Urinary bladder (tissue), 4 donors: ENCODE measurements around the gene ANKRD24. TPM values are rescaled to one million over a fixed set of nuclear protein-coding genes. Genes with fewer than 3 reads are reported as not detected.
"Not testable (repeated sequence)": the region's sequence is repeated elsewhere in the genome, so short reads cannot be mapped to it uniquely, and the experiment has no call there.

Source experiments
- DNase-seq: peaks from one replicate; pipeline ENCODE4 v3.0.0-alpha.2; 2015; ENCODE audit errors: extremely low spot score
- H3K27ac ChIP-seq: one replicate; pipeline ENCODE4 v1.5.1; 2013; ENCODE audit warnings: low read depth, mild to moderate bottlenecking, moderate library complexity
- H3K36me3 ChIP-seq: one replicate; pipeline ENCODE4 v1.6.1; 2013; ENCODE audit warnings: mild to moderate bottlenecking, moderate library complexity; ENCODE audit not compliant: insufficient read depth
- H3K4me1 ChIP-seq: one replicate; pipeline ENCODE4 v1.6.1; 2013; ENCODE audit warnings: mild to moderate bottlenecking, moderate library complexity; ENCODE audit not compliant: insufficient read depth
- H3K4me3 ChIP-seq: one replicate; pipeline ENCODE4 v1.5.1; 2013; ENCODE audit warnings: low read depth, low read length
- WGBS: extraction: QIAGEN DNeasy Blood & Tissue Kit; methylation state at CpG from one replicate; pipeline ENCODE4 v1.1.7; 2013; 5-methylcytosine and 5-hydroxymethylcytosine counted together
- polyA plus RNA-seq: library from polyadenylated mRNA; stranded (reverse); fragments of 200-250 nt; gene quantifications from one replicate; pipeline ENCODE4 v1.2.3, GENCODE V29; 2013
- total RNA-seq: library from RNA; depleted of rRNA; stranded (reverse); fragments of >200 nt; gene quantifications from one replicate; pipeline ENCODE4 v1.2.3, GENCODE V29; 2014
- donor health status: healthy with polysubstance abuse.
- donor health status: healthy.

ANKRD24 gene
- total and polyA plus RNA-seq, 2 donors = 0.72 to 1.2 TPM

DNA sequence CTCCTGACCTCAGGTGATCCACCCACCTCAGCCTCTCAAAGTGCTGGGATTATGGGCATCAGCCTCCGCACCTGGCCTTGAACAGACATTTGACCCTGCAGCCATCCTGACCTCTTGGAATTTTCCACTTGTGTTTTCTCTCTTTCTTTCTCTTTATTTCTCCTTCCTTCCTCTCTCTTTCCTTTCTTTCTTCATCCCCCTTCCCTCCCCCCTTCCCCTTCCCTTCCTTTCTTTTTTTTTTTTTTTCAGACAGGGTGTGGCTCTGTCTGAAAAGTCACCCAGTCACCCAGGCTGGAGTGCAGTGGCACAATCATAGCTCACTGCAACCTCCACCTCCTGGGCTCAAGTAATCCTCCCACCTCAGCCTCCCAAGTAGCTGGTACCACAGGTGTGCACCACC is 36.0 kb downstream of the ANKRD24 start:
- not testable (repeated sequence) for DNase-seq, H3K27ac ChIP-seq, H3K4me3 ChIP-seq, H3K36me3 ChIP-seq, H3K4me1 ChIP-seq
- WGBS = 90% methylated on average over 1 of the region's 1 CpG

DNA sequence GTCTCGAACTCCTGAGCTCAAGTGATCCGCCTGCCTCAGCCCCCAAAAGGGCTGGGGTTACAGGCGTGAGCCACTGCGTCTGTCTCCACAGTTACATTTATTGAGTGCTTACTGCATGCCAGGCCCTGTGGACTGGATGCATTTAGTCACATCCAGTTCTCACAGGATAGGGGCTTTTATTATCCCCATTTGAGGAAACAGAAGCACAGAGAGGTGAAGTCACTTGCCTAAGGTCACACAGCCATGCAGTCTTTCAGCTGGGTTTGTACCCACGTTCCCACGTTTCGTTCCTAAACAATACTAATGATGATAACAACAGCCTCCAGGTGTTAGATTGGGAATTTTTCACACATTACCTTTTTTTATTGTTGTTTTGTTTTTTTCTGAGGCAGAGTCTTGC is 37.7 kb downstream of the ANKRD24 start:
- Histone ChIP-seq H3K4me1 (no peaks in the 10 kb centered on the region), H3K27ac (no peak overlapping the region), H3K36me3 (no peaks in the 10 kb centered on the region), H3K4me3 (no peak overlapping the region)
- no peak for DNase-seq
- WGBS = 92% methylated on average over 7 of the region's 7 CpGs

DNA sequence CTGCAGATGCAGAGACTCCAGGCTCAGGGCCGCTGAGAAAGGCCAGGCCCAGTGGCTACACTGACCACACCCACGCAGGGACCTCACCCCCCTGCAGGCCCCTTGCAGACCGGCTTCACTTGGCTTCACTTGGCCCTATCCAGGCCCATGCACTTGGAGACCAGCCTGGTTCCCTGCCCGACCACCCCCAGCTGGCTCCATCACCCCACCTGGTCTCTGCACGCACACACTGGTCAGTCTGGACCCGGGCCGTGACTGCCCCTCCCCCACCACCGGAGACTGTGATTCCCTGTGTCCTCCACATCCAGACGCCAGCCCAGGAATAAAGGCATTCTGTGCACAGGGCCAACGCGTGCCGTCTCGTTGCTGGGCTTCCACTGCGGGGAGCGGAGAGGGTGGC is 42.0 kb downstream of the ANKRD24 start:
- no peaks in the 10 kb centered on the region for H3K4me1 ChIP-seq
- no peak for DNase-seq
- H3K4me3 ChIP-seq = no peak overlapping the region
- no peak overlapping the region for H3K27ac ChIP-seq
- H3K36me3 ChIP-seq = no peaks in the 10 kb centered on the region
- WGBS = 50% methylated on average over 15 of the region's 15 CpGs

DNA sequence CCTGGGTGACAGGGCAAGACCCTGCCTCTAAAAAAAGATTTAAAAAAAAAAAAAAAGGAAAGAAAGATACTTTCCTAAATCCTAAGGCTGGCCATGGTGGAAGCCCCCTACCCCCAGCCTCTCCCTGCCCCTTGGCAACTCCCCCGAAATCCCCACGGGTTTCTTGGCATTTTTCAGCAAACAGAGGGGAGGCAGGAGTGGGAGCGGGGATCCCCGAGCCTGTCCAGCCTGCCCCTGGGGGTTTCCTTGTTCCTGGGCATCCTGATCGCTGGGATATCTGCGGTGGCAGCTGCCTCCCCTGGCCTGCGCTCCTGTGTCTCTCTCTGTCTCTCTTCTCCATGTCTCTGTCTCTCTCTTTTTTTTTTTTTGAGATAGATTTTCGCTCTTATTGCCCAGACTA is 43.4 kb downstream of the ANKRD24 start:
- WGBS = 78% methylated on average over 8 of the region's 8 CpGs
- DNase-seq = no peak
- no peak overlapping the region for H3K27ac ChIP-seq
- no peaks in the 10 kb centered on the region for H3K4me1 ChIP-seq
- H3K4me3 ChIP-seq = no peak overlapping the region
- H3K36me3 ChIP-seq = no peaks in the 10 kb centered on the region

DNA sequence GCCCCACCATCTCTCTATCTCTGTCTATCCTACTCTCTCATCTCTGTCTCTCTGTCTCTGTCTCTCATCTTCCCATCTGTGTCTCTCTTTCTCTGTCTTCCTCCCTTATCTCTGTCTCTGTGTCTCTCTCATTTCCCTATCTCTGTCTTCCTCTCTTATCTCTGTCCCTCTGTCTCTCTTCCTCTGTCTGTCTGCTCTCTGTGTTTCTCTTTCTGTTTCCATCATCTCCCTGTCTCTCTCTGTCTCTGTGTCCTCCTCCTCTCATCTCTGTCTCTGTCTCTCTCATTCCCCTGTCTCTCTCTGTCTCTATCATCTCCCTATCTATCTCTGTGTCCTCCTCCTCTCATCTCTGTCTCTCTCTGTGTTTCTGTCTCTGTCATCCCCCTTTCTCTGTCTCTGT is 45.3 kb downstream of the ANKRD24 start:
- no peak overlapping the region for H3K4me3 ChIP-seq
- no peak for DNase-seq
- no peak overlapping the region for H3K27ac ChIP-seq
- no peaks in the 10 kb centered on the region for H3K36me3 ChIP-seq
- no peaks in the 10 kb centered on the region for H3K4me1 ChIP-seq

DNA sequence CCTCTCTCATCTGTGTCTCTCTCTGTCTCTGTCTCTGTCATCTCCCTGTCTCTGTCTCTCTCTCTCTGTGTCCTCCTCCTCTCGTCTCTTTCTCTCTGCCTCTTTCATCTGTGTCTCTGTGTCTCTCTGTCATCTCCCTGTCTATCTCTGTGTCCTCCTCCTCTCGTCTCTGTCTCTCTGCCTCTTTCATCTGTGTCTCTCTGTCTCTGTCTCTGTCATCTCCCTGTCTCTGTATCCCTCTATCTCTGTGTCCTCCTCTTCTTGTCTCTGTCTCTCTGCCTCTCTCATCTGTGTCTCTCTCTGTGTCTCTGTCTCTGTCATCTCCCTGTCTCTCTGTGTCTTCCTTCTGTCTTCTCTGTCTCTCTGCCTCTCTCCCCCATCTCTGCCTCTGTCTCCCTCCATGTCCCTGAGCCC is 46.3 kb downstream of the ANKRD24 start:
- DNase-seq = no peak
- WGBS = 66% methylated on average over 2 of the region's 2 CpGs
- Histone ChIP-seq H3K27ac (no peak overlapping the region), H3K36me3 (no peaks in the 10 kb centered on the region), H3K4me3 (no peak overlapping the region), H3K4me1 (no peaks in the 10 kb centered on the region)

DNA sequence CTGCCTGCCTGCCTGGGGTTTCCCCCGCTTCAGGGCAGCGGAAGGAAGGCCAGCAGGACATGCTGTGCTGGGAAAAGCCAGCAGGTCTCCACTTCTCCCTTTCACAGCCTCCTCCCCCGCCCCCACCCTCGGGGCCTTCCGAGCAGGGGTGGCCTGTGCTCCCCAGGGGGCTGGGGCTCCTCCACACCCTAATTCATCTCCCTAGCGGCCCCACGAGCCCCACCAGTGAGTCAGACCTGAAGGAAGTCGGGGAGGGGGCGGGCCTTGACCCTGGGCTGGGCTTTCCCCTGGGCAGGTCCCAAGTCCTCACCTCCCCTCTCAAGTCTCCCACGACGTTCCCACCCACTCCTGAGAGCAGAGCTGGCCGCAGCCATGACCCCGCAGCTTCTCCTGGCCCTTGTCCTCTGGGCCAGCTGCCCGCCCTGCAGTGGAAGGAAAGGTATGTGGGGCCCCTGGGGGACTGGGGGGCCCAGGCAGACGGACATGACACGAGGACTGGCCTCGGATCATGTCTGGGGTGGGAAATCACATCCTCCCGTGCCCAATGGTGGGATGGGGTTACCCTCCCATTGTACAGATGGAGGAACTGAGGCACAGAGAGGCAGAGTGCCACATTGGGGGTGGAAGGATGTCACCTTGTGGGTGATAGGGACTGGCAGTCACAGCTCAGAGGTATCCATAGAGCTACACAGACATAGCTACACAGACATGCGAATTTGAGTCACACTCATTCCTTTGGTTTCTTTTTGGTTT is 46.9 kb downstream of the ANKRD24 start, which contains the start of gene EBI3:
TSS of gene EBI3 (plus strand) at position 345 of the 753 bp plus-strand sequence. CDS start at position 373, 28 bp downstream.
- no peaks in the 10 kb centered on the region for H3K4me1 ChIP-seq
- WGBS = 13% methylated on average over 19 of the region's 19 CpGs

DNA sequence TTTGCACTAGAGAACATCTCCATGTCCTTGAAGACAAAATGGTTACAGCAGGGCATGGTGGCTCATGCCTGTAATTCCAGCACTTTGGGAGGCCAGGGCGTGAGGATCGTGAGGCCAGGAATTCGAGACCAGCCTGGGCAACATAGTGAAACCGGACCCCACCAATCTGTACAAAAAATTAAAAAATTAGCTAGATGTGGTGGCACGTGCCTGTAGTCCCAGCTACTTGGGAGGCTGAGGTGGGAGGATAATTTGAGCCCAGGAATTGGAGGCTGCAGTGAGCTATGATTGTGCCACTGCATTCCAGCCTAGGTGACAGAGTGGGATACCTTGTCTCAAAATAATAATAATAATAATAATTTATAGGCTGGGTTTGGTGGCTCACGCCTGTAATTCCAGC is 47.7 kb downstream of the ANKRD24 start:
- H3K4me1 ChIP-seq, H3K27ac ChIP-seq, DNase-seq, H3K4me3 ChIP-seq, H3K36me3 ChIP-seq: not testable (repeated sequence)
- 86% methylated on average over 6 of the region's 6 CpGs for WGBS

More for the DNA sequence above, 46.9 kb downstream of the ANKRD24 start, which contains the start of gene EBI3:
- Histone ChIP-seq H3K4me3 (no peak within 1 kb of the TSS), H3K27ac (no peak within 1 kb of the TSS), H3K36me3 (no peaks in the 10 kb centered on the region)
- DNase-seq = no peak

DNA sequence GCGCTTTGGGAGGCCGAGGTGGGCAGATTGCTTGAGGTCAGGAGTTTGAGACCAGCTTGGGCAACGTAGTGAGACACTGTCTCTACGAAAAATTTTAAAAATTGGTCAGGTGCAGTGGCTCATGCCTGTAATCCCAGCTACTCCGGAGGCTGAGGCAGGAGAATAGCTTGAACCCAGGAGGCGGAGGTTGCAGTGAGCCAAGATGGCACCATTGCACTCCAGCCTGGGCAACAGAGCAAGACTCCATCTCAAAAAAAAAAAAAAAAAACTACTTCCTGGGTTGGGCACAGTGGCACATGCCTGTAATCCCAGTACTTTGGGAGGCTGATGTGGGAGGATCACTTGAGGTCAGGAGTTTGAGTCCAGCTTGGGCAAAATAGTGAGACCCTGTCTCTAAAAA is 49.0 kb downstream of the ANKRD24 start:
- not testable (repeated sequence) for H3K4me3 ChIP-seq, H3K4me1 ChIP-seq, DNase-seq, H3K27ac ChIP-seq, H3K36me3 ChIP-seq
- WGBS = 89% methylated on average over 6 of the region's 6 CpGs

DNA sequence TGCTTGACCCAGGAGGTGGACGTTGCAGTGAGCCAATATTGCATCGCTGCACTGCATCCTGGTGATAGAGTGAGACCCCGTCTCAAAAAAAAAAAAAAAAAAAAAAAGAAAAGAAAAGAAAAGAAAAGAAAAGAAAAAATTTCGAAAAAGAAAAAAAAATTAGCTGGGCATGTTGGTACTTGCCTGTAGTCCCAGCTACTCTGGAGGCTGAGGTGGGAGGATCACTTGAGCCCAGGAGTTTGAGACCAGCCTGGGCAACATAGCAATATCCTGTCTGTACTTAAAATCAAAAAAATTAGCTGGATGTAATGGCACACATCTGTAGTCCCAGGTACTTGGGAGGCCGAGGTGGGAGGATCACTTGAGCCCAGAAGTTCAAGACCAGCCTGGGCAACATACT is 49.6 kb downstream of the ANKRD24 start:
- not testable (repeated sequence) for H3K4me3 ChIP-seq, DNase-seq, H3K27ac ChIP-seq, H3K4me1 ChIP-seq, H3K36me3 ChIP-seq
- WGBS = 82% methylated on average over 5 of the region's 5 CpGs

DNA sequence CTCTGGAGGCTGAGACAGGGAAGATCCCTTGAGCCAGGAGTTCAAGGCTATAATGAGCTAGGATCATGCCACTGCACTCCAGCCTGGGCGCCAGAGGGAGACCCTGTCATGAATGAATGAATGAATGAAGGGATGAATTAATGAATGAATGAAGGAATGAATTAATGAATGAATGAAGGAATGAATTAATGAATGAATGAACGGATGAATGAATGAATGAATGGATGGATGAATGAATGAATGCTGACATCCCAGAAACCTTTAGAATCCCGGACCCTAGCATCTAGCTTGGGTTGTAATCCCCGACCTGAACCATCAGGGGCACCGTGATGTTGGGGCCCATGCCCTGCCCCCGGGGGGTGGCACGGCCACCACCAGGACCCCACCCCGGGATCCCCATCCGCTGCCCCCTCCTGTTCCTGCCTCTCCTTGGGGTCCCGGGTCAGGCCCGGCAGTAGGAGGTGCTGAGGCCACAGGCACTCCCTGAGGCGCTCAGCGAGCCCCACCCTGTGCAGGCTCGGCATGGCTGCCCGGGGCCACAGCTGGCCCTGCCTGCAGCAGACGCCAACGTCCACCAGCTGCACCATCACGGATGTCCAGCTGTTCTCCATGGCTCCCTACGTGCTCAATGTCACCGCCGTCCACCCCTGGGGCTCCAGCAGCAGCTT is 50.3 kb downstream of the ANKRD24 start:
- Histone ChIP-seq H3K4me3 (no peak overlapping the region), H3K27ac (no peak overlapping the region), H3K4me1 (no peaks in the 10 kb centered on the region), H3K36me3 (no peaks in the 10 kb centered on the region)
- WGBS = 49% methylated on average over 21 of the region's 21 CpGs
- DNase-seq = no peak

DNA sequence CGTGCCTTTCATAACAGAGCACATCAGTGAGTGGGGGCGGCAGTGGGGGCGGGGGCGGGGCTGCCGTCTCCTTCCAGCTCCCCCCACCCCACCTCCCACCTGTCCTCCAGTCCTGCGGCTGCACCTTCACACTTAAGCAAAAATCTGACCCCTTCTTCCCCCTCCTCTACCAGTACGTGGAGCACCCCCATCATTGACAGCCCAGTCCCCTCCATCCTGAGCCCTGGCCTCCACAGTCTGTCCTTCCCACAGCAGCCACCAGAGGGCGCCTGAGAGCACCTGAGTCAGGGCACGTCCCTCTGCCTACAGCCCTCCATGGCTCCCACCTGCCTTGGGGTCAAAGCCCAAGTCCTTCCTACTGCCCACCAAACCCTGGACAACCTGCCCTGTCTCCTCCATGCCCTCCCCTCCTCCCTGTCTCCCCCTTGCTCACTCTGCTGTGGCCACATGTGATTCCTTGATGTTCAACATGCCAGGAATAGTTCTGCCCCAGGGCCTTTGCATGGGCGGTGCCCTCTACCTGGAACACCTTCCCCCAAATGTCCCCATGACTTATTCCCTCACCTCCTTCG is 50.9 kb downstream of the ANKRD24 start:
- Histone ChIP-seq H3K36me3 (no peaks in the 10 kb centered on the region), H3K27ac (no peak overlapping the region), H3K4me1 (no peaks in the 10 kb centered on the region), H3K4me3 (no peak overlapping the region)
- 32% methylated on average over 11 of the region's 11 CpGs for WGBS
- no peak for DNase-seq

DNA sequence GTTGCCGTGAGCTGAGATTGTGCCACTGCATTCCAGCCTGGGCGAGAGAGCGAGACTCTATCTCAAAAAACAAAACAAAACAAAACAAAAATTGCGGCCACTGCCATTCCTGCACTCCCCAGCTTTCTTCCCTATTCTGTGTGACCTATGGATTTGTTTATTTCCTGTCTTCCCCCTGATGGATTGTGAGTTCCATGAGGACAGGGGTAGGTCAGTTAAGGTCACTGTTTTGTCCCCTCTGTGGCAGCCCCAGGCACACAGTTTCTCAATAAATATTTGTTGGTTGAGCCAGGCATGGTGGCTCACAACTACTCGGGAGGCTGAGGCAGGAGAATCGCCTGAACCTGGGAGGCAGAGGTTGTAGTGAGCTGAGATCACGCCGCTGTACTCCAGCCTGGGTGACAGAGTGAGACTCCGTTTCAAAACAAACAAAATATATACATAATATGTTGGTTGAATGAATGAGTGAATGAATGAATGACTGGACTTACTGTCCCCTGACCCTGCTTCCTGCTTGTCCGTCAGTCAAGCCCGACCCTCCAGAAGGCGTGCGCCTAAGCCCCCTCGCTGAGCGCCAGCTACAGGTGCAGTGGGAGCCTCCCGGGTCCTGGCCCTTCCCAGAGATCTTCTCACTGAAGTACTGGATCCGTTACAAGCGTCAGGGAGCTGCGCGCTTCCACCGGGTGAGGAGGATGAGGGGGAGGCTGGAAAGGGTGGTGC is 51.8 kb downstream of the ANKRD24 start:
- no peak for DNase-seq
- Histone ChIP-seq H3K4me3 (no peak overlapping the region), H3K4me1 (no peaks in the 10 kb centered on the region), H3K36me3 (no peaks in the 10 kb centered on the region), H3K27ac (no peak overlapping the region)
- WGBS = 48% methylated on average over 21 of the region's 21 CpGs

DNA sequence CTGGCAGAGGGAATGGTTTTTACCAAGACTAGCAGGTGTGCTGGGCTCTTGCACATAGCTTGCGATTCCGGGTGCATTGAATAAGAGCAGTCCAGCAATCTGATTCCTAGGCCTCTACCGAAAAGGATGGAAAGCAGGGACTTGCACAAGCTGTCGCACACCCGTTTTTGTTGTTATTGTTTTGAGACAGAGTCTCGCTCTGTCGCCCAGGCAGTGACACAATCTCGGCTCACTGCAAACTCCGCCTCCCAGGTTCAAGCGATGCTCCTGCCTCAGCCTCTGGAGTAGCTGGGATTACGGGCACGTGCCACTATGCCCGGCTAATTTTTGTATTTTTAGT is 52.3 kb downstream of the ANKRD24 start:
- DNase-seq = no peak
- Histone ChIP-seq H3K4me1 (no peaks in the 10 kb centered on the region), H3K36me3 (no peaks in the 10 kb centered on the region), H3K4me3 (no peak overlapping the region), H3K27ac (no peak overlapping the region)
- WGBS = 70% methylated on average over 13 of the region's 13 CpGs
